Measurements from ENCODE around the gene CPLANE2.
"Not testable (repeated sequence)": the region's sequence is repeated elsewhere in the genome, so short reads cannot be mapped to it uniquely, and the experiment has no call there.

Gene CPLANE2

DNA sequence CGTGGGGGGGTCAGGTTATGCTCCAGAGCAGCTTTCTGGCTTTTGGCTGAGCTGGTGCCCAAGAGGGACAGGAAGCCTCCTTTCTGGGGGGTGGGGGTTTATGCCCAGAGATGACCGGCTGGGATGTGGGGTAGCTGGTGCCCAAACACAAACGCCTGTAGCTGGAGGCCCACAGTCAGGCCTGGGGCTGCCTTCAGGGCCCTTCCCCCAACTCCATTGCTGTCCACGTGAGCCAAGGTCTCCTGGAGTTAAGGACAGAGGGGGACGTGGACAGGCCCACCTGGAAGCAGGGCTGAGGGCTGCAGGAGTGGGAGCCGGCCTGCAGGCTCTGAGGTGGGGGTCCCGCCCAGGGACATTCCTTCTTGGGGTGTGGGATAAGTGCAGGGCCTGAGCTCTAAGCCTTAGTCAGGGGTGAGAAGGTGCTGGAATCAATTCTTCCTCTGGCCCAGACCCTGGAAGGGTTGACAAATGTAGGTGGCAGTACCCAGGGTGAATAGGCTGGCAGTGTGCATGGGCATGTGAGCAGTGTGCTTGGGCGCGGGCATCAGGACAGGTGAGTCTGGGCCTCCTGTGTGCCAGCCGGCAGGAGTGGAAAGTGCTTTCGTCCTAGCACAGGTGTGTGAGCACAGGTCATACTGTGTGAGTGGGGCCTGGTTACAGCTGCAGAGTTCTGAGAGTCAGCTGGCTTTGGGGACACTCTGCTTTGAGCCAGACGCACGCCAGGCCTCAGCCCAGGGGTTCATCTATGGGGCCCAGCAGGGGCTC, 6.8 kb downstream of the CPLANE2 start:
- no peak for DNase-seq (ENCODE audit: low read depth)

DNA sequence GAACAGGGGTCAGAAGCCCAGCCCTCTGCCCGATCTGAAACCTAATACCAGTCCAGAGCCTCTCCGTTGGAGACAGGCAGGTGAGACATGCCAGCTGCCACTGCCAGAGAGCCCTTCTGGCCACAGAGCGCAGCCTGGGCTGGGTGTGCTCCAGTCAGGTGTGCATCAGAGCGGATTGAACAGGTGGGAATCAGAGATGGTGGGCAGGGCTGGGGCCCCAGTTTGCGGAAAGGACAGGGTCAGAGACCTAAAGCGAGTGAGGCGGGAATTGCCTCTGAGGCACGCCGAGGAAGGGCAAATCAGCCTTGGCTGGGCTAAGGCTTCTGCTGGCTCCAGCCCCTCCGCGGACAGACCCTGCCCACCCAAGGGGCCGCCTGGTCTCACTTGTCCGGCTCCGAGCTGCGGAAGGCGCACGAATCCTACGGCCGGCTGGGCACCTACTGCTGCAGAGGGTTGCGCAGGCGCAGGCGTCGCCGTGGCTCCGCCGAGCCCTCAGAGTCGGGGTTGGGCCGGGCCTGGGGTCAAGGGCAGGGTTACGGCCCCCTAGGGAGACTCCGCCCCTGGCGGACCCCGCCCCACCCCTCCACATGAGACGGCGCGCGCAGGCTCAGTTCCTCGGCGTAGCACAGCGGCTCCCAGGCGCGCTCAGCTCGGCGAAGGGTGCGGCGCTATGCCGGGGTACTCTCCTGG, 10.3 kb downstream of the CPLANE2 start:
- DNase-seq (ENCODE audit: low read depth), result no peak

DNA sequence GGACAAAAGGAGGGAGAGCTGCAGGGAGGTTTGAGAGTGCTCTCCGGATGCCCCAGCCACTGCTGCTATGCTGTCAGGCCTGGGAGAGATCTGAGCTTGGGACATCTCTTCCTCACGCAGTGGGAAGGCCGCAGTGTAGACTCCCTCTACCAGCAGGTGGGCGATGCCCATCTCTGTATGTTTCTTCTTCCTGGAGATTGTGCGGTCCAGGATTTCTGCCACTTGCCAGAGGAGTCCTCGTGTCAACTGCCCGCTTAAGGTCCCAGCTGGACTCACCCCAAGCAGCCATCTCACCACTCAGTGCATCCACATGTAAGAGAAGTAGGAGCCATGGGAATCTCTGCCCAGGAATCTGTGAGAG, 10.9 kb downstream of the CPLANE2 start:
- DNase-seq (ENCODE audit: low read depth), result no peak

DNA sequence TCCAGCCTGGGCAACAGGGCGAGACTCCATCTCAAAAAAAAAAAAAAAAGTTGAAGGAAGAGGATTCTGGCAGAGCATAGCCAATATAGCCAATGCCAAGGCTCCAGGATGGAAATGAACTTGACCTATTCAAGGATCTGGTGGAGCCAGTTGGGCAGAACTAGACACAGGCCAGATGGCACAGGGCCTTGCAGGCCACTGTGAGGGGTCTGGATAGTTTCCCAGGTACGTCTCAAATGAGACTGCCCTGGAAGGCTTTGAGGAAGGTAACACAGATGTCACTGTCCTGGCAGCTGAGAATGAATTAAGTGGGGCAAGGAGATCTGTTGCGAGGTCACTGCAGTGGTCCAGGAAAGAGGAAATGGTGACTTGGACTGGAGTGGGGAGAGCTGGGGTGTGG, 12.5 kb downstream of the CPLANE2 start:
- DNase-seq (ENCODE audit: low read depth), result no peak

DNA sequence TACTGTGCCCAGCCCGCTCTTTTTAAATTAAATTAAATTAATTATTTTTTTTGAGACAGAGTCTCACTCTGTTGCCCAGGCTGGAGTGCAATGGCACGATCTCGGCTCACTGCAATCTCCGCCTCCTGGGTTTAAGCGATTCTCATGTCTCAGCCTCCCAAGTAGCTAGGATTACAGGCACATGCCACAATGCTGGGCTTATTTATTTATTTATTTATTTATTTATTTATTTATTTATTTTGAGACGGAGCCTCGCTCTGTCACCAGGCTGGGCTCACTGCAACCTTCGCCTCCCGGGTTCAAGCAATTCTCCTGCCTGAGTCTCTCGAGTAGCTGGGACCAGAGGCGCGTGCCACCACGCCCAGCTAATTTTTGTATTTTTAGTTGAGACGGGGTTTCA, 14.3 kb downstream of the CPLANE2 start:
- DNase-seq (ENCODE audit: low read depth), result not testable (repeated sequence)

DNA sequence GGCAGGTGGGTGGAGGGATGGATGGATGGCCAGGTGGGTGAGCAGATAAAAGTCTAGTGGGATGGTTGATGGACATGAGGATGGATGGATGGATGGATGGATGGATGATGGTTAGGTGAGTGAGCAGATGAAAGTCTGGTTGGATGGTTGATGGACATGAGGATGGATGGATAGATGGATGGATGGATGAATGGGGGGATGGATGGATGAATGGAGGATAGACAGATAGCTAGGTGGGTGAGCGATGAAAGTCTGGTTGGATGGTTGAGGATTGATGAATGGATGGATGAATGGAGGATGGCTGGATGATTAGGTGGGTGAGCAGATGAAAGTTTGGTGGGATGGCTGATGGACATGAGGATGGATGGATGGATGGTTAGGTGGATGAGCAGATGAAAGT, 15.5 kb downstream of the CPLANE2 start:
- DNase-seq (ENCODE audit: low read depth), result no peak

DNA sequence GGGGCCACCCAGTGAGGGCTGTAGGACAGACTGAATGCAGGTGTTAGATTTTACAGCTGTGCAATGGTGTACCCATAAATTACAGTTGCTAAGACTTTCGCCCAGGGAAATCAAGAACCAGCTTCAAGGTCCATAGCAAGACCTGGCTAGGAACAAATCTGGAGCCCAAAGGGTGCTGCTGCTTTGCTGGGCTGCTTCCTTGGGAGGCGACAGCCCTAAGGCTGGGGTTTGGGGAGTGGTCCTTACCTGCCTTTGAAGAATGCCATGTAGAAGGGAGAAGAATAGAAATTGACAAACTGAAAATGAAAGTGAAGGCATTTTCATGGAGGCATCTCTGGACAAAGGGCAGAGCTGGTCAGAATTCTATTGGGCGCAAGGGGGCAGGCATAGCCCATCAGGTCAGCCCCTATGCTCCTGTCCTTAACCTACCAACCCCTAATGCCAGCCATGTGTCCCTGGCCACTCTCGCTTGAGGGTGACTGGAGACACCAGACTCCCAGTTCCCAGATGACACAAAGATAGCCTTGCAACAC, 16.9 kb downstream of the CPLANE2 start:
- DNase-seq (ENCODE audit: low read depth), result no peak

DNA sequence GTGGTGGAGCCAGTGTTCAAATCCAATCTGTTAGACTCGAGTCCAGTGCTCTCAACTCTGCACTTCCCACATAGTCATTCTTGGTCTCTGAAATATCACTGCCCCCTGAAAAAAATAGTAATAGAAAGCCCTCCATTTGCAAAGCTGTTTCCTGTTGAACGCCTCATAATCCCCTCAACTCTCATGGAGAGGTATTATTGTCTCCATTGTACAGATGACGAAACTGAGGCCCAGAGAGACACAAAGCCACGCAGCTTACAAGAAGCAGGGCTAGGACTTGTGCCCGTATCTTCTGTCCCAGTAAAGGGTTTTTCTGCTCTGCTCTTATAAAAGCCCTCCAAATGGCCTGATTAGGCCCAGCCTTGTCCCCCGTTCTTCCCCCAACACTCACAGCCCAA, 18.3 kb downstream of the CPLANE2 start:
- no peak for DNase-seq (ENCODE audit: low read depth)

DNA sequence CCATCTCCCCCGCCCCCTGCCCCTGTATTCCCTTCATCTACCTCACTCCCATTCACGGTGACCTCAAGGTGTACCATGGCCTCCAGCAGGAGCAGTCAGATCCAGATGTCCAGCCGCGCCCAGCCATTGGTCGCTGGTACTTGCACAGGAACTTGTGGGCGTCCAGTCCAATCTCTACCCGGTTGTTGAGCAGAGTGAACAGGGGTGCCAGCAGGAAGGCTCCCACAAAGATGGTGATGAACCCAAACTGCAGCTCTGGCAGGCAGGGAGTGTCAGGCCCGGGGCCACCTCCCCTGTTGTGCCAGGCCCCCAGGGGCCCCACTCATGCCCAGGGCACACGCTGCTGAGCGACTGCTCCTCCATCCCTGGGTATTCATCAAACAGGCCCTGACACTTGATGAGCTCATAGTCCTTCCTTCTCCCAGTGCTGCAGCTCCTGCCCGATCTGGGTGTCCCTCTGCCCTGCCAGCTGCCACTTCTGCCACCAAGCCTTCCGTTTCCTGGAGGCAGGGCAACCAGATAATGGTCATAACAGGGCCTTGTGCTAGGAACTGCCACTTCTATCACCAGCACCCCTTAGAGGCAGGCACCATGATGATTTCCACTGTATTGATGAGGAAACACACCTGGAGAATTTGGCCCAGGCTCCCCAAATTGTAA, 18.8 kb downstream of the CPLANE2 start:
- DNase-seq (ENCODE audit: low read depth), result no peak

DNA sequence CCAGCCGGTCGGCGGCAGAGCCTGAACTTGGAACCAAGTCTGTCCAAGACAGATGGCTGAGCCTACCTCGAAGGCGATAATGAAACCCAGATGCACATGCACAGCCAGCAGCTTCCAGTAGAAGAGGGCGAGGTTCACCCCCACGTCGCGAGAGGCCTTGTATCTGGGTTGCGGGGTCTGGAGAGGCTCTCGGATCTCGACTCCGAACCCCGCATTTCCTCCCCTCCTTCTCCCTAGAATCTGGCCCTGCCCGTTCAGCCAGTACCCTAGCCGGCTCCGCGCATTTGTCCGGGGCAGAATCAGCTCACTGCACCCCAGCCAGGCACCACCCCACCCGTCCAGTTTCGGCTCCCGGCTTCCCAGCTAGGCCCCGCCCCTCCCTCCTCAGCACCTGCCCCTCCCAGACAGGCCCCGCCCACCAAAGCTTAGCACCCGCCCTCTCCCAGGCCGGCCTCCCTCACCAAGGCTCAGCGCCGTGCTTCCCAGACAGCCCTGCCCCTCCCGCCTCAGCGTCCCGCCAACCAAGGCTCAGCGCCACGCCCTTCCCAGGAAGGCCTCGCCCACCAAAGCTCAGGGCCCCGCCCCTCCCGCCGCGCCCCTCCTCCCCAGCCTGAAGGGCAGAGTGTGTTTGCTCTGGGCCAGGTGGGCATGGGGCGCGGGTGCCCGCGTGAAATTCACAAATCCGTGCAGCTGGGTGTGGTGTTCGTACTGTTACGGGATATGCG, 19.8 kb downstream of the CPLANE2 start:
- DNase-seq (ENCODE audit: low read depth), result peak; percentile 66

DNA sequence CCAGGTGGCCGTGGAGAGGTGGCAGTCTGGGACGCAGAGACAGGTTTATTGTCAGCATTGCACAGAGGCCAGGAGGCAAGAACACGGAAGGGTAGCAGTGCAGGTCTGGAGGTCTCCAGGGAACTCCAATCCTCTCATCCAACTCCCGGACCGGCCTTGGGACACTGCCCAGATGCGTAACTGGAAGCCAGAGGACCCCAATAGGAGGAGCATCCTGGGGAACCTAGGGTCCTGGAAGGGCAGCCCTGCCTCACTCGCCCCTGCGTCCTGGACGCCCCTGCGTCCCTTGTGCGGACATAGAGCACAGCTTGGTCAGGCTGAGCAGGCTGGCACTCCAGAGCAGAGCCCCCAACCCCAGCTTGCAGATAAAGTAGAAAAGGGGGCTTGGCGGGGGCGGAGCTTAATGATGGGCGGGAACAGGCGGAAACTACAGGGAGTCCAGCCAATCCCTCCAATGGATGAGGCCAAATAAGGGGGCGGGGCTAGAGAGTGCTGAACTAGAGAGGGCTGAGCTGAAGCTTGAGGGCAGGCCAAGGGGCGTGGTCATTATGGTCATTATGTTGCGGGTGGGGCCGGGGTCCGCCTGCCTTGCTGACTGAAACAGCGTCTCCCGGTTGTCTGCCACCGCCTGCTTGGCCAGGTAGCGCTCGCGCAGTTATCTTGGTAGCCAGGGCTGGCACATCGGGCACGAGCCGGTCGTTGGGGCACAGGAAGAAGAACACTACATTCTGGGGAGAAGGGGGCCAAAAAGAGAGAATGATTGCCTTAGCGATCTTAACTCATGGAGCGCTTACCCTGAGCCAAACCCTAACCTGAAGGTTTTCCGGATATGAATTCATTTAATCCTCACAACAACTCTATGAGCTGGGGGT, 20.9 kb downstream of the CPLANE2 start:
- no peak for DNase-seq (ENCODE audit: low read depth)

DNA sequence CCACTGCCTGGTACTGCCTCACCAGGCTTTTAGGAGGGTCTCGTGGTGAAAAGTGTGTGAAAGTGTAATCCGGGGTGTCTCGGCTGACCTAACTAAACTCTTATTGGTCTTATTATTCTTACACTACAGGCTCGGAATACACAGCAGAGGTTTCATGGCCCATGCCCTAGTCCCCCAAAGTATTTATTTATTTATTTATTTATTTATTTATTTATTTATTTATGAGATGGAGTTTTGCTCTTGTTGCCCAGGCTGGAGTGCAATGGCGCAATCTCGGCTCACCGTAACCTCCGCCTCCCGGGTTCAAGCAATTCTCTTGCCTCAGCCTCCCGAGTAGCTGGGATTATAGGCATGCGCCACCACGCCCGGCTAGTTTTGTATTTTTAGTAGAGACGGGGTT, 21.7 kb downstream of the CPLANE2 start:
- DNase-seq (ENCODE audit: low read depth), result not testable (repeated sequence)

DNA sequence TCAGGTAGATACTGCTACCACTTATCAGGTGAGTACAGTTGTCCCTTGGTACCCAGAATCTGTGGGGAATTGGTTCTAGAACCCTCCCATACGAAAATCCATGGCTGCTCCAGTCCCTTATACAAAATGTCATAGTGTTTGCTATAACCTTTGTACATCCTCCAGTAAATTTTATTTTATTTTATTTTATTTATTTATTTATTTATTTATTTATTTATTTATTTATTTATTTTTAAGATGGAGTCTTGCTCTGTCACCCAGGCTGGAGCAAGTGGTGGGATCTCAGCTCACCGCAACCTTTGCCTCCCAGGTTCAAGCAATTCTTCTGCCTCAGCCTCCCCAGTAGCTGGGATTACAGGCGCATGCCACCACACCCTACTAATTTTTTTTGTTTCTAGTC, 23.4 kb downstream of the CPLANE2 start:
- not testable (repeated sequence) for DNase-seq (ENCODE audit: low read depth)

DNA sequence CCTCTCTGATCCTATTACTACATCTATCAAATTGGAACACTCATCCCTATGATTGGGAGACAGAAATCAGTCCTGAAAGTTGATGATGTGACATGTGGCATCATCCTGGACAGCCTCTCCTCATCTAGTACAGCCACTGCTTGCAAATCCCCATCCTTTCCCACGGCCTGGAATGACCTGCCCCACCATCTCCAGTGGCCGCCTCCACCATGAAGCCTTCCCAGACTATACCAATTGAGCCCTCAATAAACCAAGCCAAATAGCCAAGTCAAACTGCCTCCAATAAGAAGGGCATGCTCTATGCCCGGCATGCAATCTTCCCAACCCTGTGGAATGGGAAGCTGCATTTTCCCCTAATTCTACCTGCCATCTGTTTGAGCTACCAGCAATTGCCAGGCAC, 24.0 kb downstream of the CPLANE2 start:
- DNase-seq (ENCODE audit: low read depth), result no peak

DNA sequence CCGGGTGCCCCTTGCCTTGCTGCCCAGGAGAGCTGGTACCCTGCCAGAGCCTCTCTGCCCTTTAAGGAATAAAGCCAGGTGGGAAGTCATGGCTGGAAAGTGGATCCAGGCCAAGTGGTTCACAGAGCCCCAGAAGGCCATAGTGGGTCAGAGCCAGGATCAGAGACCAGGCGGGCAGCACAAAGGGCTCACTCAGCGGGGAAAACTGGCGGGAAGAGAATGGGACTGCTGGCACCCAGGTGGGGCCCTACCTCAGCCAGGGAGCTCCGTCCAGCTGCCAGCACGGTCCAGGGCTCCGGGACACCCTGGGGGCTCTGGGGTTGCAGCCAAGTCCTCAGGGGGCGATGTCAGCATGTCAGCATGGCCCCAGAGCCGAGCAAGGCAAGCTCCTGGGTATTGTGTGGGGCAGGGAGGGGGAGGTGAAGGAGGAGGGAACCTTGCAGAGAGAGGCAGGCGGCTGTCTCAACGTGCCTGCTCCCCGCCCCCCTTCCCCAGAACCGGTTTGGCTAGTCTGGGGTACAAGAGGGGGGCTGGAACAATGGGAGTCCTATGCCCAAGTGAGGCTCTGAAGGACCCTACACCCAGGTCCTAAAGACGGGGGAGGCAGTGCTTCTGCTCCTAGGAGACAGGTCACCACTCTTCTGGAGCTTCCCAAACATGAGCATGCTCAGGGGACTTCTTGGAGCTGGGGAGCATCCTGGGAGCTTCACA, 24.6 kb downstream of the CPLANE2 start, which contains the start of gene ARHGEF19:
TSS of gene ARHGEF19 (minus strand) at position 402 of the 711 bp plus-strand sequence. CDS start 3,598 bp downstream, outside the sequence.
- no peak for DNase-seq (ENCODE audit: low read depth)

DNA sequence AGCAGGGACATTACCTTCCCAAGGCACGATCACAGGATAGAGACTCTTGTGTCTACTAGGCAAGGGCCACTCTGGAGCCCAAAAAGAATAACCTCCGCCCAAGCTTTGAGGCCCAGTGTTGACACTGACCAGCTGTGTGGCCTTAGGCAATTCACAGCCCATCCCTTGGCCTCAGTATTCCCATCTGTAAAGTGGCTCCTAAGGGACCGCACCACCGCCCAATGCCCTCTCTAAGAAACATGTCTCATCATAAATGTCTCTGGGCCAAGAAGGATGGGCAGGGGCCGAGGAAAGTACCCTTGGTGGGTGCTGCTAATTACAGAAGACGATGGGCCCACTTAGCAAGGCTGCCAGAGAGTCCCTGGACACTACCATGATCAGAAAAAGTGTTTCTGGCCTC, 25.2 kb downstream of the CPLANE2 start:
- DNase-seq (ENCODE audit: low read depth), result no peak

DNA sequence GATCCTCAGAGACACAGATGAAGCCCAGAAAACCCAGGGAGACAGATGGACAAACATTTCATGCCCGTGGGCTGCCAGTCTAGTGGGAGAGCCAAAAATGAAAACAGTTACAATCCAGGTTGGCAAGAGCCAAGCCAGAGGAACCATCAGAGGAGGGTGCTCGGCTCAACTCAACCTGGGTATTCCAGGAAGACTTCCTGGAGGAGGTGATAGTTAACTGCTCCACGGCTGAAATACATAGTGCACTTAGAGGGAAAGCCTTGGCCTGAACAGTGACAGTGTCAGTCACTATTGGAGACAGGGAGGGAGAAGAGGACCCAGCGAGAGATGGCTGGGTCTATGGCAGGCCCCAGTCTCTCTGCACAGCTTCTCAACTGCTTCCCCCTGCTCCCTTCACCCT, 26.4 kb downstream of the CPLANE2 start:
- DNase-seq (ENCODE audit: low read depth), result no peak

DNA sequence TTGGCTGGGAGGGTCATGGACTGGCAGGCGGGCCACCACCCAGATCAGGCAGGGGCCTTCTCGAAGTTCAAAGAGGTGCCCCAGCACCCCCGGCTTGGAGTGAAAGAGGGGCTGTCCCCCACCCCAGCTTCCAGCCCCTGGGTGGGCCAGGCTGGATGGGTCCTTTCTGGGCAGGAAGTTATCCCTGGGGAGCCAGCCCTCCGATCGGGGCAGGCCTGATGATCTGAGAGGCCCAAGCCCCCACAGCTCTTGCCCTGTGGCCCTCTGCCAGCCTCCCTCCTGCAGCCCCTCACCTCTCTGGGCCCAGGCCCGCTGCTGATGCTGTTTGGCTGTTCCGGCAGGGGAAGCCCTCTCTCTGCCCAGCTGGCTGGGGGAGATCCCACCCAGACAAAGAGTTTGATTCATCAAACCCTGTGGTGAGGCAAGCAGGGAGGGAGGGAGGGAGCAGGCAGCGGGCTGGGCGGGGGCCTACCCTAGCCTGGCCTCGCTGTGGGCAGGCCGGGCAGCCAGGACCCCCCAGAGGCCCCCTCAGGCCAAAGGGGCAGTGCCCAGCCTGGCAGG, 27.1 kb downstream of the CPLANE2 start:
- DNase-seq (ENCODE audit: low read depth), result no peak

DNA sequence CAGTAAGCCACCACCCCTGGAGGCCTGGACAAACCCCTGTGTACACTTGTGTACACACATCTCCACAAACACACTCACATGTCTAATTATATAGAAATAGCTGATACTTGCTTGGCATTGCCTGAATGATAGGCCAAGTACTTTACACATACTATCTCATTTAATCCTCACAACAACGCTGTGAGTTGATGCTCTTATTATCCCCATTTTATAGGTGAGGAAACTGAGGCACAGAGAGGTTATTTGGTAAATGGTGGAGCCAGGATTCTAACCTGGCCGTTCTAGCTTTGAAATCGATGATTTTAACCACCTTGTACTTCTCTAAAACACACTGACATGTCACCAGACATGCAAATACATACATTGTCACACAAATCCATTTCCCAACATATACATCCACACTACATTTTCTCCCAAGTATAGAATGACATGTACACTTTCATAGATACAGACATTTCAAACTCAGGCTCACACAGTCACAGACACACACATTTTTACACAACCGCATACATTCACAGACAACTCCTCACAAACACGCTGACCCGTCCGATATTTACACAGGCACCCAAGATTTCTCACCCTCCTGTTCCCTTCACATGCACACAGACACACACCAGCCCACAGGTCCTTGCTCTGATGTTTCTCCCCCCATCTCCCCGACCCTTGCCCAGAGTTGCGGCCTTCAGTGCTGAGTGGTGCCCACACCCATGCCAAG, 27.7 kb downstream of the CPLANE2 start:
- no peak for DNase-seq (ENCODE audit: low read depth)
